MM.1S (cell line): ENCODE results near the gene HSPB6.

Source experiments
- EZH2 ChIP-seq: fragments of 300-600 bp; sonication (generic); optimal IDR thresholded peaks from 2 replicates; pipeline ENCODE3; 2017; ENCODE audit warnings: low read depth, mild to moderate bottlenecking, antibody characterized with exemption, low read length, mixed read lengths
- EZH2phosphoT487 ChIP-seq: fragments of 300-600 bp; sonication (generic); IDR thresholded peaks from 2 replicates; pipeline ENCODE4 v1.6.1; 2018; ENCODE audit warnings: antibody characterized with exemption, low read length
- TF ChIP-seq, protein P1 (sequence below): fragments of 300-600 bp; sonication (generic); IDR thresholded peaks from 2 replicates; pipeline ENCODE4 v1.5.1; 2016; ENCODE audit warnings: antibody characterized with exemption, low read length, mixed read lengths

DNA sequence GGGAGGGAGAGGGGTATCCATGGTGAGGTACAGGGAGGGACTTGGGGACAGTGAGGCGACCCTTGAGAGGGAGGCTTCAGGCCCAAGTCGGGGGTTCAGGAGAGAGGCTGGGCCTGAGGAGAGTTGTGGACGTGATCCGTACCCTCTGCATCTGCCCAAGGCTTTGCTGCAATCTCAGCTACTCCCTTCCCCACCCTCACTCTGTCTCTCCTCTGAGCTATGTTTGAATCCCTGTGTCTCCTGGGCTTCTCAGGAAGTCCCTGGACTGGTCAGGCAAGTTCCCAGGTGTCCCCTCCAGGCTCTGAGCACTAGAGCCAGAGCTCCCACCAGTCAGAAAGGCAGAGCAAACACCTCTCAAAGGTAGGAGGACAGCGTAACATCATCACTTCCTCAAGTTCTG lies 6.7 kb downstream of the HSPB6 start:
- TF ChIP-seq EZH2 (no peak), EZH2phosphoT487 (no peak)
- TF ChIP-seq, protein P1, sequence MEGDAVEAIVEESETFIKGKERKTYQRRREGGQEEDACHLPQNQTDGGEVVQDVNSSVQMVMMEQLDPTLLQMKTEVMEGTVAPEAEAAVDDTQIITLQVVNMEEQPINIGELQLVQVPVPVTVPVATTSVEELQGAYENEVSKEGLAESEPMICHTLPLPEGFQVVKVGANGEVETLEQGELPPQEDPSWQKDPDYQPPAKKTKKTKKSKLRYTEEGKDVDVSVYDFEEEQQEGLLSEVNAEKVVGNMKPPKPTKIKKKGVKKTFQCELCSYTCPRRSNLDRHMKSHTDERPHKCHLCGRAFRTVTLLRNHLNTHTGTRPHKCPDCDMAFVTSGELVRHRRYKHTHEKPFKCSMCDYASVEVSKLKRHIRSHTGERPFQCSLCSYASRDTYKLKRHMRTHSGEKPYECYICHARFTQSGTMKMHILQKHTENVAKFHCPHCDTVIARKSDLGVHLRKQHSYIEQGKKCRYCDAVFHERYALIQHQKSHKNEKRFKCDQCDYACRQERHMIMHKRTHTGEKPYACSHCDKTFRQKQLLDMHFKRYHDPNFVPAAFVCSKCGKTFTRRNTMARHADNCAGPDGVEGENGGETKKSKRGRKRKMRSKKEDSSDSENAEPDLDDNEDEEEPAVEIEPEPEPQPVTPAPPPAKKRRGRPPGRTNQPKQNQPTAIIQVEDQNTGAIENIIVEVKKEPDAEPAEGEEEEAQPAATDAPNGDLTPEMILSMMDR = no peak
